GM12872 (cell line): ENCODE measurements around the gene ASAP3.

Experiments used
- TF ChIP-seq, protein P1 (sequence below): IDR thresholded peaks from 3 replicates; pipeline ENCODE4 v1.5.1; 2011; ENCODE audit warnings: low read depth, mild to moderate bottlenecking, low read length, moderate library complexity; ENCODE audit not compliant: insufficient read depth

The ASAP3 gene

DNA sequence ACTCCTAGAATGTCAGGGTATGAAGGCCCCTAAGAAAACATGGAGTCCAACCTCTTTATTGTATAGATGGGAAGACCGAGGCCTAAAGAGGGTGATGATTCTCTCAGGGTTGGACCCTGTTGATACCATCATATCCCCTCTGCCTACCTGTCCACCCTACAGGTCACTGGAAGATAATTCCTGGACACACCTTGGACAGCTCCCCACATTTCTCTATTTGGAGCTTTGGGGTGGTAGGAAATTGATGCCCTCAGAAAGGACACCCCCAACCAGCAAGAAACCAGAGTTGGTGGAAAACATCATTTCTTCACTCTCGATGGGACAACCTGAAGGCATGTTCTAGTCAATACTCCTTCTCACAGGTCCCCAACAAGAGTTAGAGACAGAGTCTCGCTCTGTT is 56.4 kb downstream of the ASAP3 start:
- TF ChIP-seq, protein P1, sequence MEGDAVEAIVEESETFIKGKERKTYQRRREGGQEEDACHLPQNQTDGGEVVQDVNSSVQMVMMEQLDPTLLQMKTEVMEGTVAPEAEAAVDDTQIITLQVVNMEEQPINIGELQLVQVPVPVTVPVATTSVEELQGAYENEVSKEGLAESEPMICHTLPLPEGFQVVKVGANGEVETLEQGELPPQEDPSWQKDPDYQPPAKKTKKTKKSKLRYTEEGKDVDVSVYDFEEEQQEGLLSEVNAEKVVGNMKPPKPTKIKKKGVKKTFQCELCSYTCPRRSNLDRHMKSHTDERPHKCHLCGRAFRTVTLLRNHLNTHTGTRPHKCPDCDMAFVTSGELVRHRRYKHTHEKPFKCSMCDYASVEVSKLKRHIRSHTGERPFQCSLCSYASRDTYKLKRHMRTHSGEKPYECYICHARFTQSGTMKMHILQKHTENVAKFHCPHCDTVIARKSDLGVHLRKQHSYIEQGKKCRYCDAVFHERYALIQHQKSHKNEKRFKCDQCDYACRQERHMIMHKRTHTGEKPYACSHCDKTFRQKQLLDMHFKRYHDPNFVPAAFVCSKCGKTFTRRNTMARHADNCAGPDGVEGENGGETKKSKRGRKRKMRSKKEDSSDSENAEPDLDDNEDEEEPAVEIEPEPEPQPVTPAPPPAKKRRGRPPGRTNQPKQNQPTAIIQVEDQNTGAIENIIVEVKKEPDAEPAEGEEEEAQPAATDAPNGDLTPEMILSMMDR, result no peak

DNA sequence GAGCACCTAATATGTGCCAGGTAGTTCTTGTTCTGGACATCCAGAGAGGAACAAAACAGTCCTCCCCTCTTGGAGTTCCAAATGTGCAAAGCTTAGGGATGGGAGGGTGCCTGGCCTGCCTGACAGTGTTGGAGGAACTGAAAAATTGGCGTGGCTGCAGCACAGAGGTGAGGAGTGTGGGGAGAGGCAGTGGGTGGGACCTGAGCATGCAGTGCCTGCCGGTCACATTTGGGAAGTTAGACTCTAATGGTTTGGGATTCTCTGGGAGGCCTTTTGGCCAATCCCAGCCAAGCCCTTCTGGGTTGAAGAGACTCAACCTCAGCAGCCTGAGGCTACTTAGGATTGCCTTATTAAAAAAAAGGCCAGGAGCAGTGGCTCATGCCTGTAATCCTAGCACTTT is 57.2 kb downstream of the ASAP3 start:
- TF ChIP-seq, protein P1, result no peak

DNA sequence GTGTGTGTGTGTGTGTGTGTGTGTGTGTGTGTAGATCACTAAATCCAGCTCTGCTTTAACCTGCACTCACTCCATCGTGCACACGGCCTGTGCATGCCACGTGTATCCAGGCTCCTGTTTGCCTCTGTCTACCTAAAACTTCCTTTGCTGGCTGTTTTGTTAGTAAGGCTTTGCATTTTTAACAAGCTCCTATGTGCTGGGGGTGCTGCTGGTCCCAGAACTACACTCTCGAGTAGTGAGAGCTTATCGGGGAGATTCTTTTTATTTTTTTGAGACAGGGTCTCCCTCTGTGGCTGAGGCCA is 58.8 kb downstream of the ASAP3 start:
- TF ChIP-seq, protein P1, result no peak

DNA sequence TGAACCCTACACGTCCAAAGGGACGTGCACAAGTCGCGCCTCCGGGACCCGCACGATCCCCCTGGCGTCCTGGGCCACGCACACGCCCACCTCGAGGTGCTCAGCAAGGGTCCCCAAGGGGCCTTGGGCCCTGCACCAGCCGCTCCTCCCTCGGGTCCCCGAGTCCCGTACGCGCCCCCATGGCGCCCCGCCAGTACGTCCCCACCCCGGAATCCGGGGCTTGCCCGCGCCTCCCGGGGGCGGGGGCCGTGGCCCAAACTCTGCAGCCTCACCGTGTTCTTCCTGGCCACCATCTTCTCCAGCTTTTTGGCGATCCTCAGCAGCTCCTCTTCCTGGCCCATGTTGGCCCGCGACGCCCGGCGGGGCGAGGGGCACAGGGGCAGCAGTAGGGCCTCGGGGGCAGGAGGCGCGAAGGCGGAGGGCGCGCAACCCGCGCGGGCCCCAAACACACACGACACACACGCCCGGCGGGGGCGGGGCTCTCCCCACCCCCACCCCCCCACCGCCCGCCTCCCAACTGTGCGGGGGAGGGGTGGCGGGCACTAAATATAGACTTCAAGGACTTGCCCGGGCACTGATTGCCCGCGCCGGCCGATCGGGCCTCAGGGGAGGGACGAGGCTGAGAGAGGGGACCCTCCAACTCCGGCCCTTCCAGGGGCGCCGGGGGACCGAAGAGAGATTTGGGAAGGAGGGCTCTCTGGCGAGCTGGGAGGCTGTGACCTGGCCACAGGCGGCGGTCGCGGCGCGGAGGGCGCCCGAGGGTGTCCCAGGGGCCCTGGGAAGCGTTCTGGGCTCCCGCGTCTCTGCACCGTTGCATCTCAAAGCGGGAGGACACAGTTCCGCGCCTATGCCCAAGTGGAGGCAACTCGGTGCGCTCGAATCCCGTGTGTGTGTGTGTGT is 59.4 kb downstream of the ASAP3 start, which contains the start of gene TCEA3:
Gene TCEA3 (minus strand): TSS at position 456 of the 900 bp plus-strand sequence. CDS start 115 bp downstream, at position 341.
- TF ChIP-seq, protein P1, result no peak

DNA sequence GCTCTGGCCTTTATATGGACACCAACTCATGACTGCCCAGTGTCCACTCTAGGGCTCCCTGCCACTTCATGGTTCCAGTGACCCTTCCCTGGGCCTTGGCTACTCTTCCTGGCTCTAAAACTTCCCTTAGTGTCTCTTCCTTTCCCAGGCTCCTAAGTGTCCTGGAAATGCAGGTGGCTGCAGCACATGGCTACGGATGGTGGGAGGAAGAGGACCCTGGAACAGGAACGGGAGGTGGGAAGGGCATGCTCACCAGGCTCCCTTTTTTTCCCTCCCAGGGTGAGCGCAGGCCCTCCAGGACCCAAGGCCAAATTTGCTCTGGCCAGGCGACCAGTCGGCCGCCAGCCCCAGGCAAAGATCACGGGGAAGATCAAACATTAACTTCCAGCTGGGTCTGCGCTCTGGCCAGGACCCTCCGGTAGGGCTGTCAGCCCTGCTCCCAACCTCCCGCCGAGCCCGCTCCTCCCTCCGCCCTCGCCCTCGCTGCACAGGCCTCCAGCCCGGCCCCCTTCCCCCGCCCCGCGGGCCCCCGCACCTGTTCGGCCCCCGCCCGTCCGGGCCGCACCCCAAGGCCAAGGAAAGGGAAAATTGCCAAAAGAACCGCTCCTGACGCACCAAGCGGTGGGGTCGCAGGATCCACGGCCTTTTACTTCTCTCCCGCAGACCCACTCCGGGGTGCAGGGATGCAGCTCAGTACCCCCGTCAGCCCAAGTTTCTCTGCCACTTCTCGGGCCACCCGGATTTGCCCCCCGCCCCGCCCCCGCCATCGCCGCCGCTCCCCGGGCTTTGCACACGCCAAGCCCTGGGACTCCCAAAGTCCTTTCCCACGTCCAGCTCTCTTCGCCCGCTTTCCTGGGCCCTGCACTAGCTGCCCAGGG is 60.3 kb downstream of the ASAP3 start:
- TF ChIP-seq, protein P1, result no peak

DNA sequence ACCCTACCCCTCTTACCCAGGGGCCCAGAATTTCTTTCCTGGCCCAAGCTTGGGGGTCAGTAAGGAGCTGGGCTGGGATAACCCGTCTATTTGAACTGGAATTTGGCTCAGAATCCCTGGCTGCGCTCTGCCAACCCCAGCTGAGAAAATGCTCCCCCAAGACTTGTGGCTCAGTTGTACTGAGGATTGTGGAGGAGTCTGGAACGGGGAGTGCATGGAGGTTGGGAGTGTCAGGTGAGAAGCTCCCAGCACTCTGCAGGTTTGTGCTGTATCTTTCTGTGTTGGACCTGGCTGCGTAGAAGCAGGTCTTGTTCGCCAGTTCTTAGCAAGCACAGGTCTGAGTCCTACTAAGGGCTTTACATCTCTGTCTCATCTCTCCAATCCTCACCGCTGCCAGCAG is 61.0 kb downstream of the ASAP3 start:
- TF ChIP-seq, protein P1, result no peak

DNA sequence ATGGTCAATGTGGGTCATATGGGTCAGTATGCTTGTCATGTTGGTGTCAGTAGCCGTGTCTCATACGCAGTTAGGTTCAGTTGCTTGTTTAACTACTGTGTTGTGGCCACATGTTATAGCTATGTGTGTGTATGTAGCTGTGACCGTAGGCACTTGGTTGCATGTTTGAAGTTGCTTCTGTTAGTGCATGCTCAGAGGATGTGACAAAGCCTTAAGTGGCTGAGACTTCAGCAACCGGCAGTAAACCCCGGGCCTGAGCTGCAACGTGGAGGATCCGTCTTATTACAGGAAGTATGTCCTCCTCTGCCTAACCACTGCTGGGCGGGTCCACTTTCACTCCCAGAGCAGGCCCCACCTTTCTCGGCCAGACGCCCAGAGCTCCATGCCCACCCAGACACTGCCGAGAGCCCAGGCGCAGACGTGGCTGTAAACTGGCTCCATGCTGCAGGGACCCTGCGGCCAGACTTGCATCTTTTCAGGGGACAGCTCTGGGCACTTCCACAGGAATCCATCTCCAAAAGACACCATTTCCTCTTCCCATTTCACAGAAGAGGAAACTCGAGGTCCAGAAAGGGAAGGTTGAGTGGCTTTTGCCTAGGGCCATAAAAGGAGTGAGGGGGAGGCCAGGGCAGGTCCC is 61.6 kb downstream of the ASAP3 start:
- TF ChIP-seq, protein P1, result no peak
